NB4 (cell line): Measurements from ENCODE around the gene WDR86.

ENCODE experiments used
- CTCF ChIP-seq: IDR thresholded peaks from one replicate; pipeline ENCODE4 v1.5.1; 2012; ENCODE audit warnings: low read depth, low read length
- MAX ChIP-seq: IDR thresholded peaks from 2 replicates; pipeline ENCODE4 v1.6.1; 2011; ENCODE audit warnings: low read depth, low read length
- MYC ChIP-seq: IDR thresholded peaks from 2 replicates; pipeline ENCODE4 v1.6.1; 2011; ENCODE audit warnings: low read depth, low read length
- POLR2A ChIP-seq: IDR thresholded peaks from 2 replicates; pipeline ENCODE4 v1.6.1; 2011; ENCODE audit warnings: mild to moderate bottlenecking; ENCODE audit not compliant: insufficient read length; ENCODE audit errors: extremely low read depth

DNA sequence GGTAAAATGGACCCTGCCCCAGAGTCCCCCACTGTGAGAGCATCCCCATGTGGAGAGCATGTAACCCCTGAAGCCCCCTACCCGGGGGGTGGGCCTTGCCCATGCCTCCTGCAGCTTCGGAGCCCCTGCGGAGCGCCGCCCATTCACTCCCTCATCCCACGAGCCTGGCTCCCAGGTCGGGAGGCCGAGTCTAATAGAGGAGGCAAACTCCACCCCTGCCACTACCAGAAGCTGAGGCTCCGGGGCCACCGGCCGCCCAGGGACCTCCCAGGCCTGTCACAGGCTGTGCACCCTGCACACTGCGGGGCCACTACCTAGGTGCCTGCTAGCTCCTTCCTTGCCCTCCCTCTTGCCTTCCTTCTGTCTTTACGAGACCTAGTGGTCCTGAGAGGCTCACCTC is 17.4 kb downstream of the WDR86 start:
- TF ChIP-seq CTCF (no peak), MYC (no peak), POLR2A (no peak), MAX (no peak)
